Cardiac fibroblast (primary cell): Measurements from ENCODE around the gene PRRT4.

ENCODE experiments used
- DNase-seq, 2 donors: peaks; one replicate each; pipeline versions ENCODE4 v3.0.0 to v3.0.0-alpha.2; 2010; ENCODE audit warnings: low read depth in 2 of 2
- H3K4me3 ChIP-seq, 2 donors: replicated peaks in 1 of 2; 1 replicate in 1 of 2; 2 replicates in 1 of 2; pipeline ENCODE4 v1.5.1; 2011; ENCODE audit warnings: low read depth in 2 of 2, low read length in 2 of 2, mild to moderate bottlenecking in 2 of 2, moderate library complexity in 1 of 2
- CTCF ChIP-seq: IDR thresholded peaks from one replicate; pipeline ENCODE4 v1.5.1; 2011; ENCODE audit warnings: low read depth, mild to moderate bottlenecking, low read length, inconsistent platforms

The PRRT4 gene

DNA sequence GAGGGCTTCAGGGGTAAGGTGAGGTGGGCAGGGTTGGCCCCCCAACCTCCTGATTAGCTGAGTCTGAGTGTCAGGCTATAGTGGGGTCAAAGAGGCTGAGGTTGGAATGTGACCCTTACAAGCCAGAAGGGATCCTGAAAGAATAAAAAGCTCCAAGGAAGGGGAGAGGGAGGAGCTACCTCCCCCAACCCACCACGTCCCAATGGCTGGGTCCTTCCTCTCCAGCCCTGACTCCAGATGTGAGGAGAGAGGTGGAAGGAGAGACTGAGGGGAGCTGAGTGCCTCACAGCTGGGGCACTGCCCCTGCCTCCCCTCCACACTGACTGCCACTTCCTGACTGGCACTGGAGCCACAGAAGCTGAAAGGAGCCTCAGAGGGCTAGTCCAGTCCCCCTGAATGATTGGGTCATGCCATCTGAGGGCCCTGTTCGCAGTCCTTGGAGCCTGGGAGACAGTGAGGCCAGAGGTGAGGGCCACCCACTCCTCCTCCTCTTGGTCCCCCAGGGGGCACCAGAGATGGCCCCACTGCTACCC, 27.7 kb upstream of the PRRT4 start:
- DNase-seq, result no peak
- no peak for TF ChIP-seq CTCF
- no peak overlapping the region for H3K4me3 ChIP-seq

GRCh38 chr7:128388145-128388485, 26.6 kb upstream of the PRRT4 start:
- no peak for TF ChIP-seq CTCF
- no peak for DNase-seq
- H3K4me3 ChIP-seq, result no peak overlapping the region

DNA sequence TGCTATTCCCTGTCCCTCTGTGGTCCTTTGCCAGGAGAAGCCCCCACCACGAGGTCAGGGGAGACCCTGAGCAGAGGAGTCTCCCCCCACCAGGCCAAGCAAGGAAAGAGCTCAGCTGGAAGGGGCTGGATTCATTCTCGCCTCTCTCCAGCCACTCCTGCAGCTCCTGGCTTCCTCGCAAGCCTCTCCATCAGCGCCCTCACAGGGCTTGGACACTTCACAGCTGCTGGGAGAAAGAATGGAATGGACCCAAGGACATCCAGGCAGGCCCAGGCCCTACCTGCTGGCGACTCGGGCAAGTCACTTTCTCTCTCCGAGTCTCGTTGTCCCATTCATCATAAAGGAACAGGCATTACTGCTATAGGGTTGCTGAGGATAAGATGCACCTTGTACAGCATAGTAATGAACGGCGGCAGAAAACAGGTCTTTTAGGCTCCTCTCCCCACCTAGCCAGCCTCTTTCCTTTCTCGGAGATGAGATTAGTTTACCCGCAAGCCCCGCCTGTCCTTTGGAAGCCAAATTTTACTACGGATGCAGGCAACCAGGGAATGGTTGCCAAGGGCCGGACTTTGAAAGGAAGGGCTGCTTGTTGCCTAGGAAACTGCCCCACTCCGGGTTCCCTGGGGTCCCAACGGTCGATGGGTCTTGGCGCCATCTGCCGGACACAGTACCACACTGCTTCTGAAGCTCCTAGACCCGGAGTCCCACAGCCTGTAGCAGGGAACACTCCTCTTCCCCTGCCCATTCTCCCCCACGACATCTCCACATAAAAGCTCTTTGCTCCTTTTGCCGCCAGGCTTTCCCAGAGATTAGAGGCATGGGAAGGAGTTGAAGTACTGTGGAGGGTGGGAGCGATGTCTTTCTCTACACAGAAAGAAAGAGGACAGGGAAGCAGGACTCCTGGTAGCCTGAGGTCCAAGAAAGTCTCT, 26.0 kb upstream of the PRRT4 start:
- DNase-seq, result peak; percentile 82 to 93
- TF ChIP-seq CTCF, result peak; percentile 87
- no peak overlapping the region for H3K4me3 ChIP-seq

GRCh38 chr7:128385988-128386925, 24.8 kb upstream of the PRRT4 start:
- DNase-seq, result no peak
- no peak for TF ChIP-seq CTCF
- H3K4me3 ChIP-seq, result no peak overlapping the region

DNA sequence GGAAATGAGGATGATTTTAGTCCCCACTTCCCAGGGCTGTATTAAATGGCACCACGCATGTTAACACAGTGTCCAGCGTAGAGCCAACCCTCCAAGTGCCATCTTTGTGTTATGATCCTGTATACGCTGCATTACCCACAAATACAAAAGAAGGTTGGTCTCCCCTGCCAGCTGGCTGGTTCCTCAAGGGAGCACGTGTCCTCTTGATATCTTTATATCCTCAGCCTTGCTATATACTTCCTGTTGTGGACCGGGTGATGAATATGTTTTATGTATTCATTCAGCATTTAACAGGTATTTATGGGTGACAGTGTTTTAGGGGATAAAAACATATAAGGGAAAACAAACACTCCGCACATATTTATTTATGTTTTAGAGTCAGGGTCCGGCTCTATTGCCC, 23.2 kb upstream of the PRRT4 start:
- H3K4me3 ChIP-seq, result no peak overlapping the region
- no peak for DNase-seq
- TF ChIP-seq CTCF, result no peak

- no peak for TF ChIP-seq CTCF
- H3K4me3 ChIP-seq, result no peak overlapping the region
- peak in 1 of 2 donors; percentile 17 for DNase-seq
These were observed 22.3 kb upstream of the PRRT4 start for GRCh38 chr7:128383776-128384175.
